Activated CD4-positive, alpha-beta T cell treated with anti-CD3 and anti-CD28 coated beads, Interleukin-10, Interleukin-2, amounts not matched to agents 100 ng/mL and 50 ng/mL, durations not matched to agents 16 hours and 8 hours (primary cell): ENCODE results near the gene FLAD1.
A peak's percentile ranks its signal among the peaks of the same experiment; 100 is the strongest.
"Not testable (repeated sequence)": the region's sequence is repeated elsewhere in the genome, so short reads cannot be mapped to it uniquely, and the experiment has no call there.

Experiments
- DNase-seq: peaks from one replicate; pipeline ENCODE4 v3.0.0-alpha.2; 2020

FLAD1 gene

GRCh38 chr1:154992721-154993571 is 9.8 kb downstream of the FLAD1 start:
- no peak for DNase-seq

GRCh38 chr1:154993572-154994268 is 10.6 kb downstream of the FLAD1 start, which contains the start of gene LENEP:
Gene LENEP, plus strand, starts transcription at chr1:154993586. Its CDS starts 22 bp downstream, at chr1:154993608.
- no peak for DNase-seq

- no peak for DNase-seq
These were observed 11.1 kb downstream of the FLAD1 start for GRCh38 chr1:154994269-154994587.

GRCh38 chr1:154994591-154994990 is 11.4 kb downstream of the FLAD1 start:
- DNase-seq: no peak

- DNase-seq: not testable (repeated sequence)
These were observed 12.3 kb downstream of the FLAD1 start for GRCh38 chr1:154995301-154995983.

GRCh38 chr1:154996966-154997701 is 14.0 kb downstream of the FLAD1 start:
- DNase-seq: no peak

- DNase-seq: no peak
These were observed 15.1 kb downstream of the FLAD1 start for GRCh38 chr1:154998201-154998780.

- peak; percentile 90 for DNase-seq
These were observed 15.8 kb downstream of the FLAD1 start for GRCh38 chr1:154998818-154999570.

- peak; percentile 65 for DNase-seq
These were observed 16.6 kb downstream of the FLAD1 start for GRCh38 chr1:154999571-155000410.

- no peak for DNase-seq
These were observed 17.2 kb downstream of the FLAD1 start for GRCh38 chr1:155000411-155000725.

- DNase-seq: peak; percentile 91
These were observed 17.7 kb downstream of the FLAD1 start for GRCh38 chr1:155000726-155001424.

GRCh38 chr1:155001425-155001674 is 18.2 kb downstream of the FLAD1 start:
- no peak for DNase-seq

- DNase-seq: peak; percentile 100
These were observed 18.7 kb downstream of the FLAD1 start for GRCh38 chr1:155001675-155002463.

GRCh38 chr1:155002464-155003226 is 19.5 kb downstream of the FLAD1 start, which contains the start of gene ZBTB7B:
Gene ZBTB7B, plus strand, starts transcription at chr1:155002802. Its CDS starts 11,859 bp downstream, at chr1:155014661.
- no peak for DNase-seq

GRCh38 chr1:155003227-155003765 is 20.2 kb downstream of the FLAD1 start:
- no peak for DNase-seq

GRCh38 chr1:155003766-155004351 is 20.7 kb downstream of the FLAD1 start:
- no peak for DNase-seq

- DNase-seq: no peak
These were observed 21.4 kb downstream of the FLAD1 start for GRCh38 chr1:155004352-155005075.
